GM12872 (cell line): ENCODE results near the gene YIF1A.

Experiments used
- CTCF ChIP-seq: IDR thresholded peaks from 3 replicates; pipeline ENCODE4 v1.5.1; 2011; ENCODE audit warnings: low read depth, mild to moderate bottlenecking, low read length, moderate library complexity; ENCODE audit not compliant: insufficient read depth

Gene YIF1A

DNA sequence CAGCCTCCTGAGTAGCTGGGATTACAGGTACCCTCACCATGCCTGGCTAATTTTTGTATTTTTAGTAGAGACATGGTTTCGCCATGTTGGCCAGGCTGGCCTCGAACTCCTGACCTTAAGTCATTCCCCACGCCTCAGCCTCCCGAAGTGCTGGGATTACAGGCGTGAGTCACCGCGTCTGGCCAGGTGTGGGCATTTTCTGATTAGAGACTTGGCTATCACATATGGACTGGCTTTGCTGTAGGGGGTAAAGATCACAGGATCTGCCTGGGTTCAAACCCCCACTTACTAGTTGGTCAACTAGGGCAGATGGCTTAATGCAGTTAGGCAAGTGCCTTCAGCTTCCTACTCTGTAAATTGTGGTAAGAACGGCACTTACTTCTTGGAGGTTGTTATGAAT is 21.4 kb upstream of the YIF1A start:
- TF ChIP-seq CTCF = no peak

- no peak for TF ChIP-seq CTCF
These were observed 20.5 kb upstream of the YIF1A start for GRCh38 chr11:66309475-66309874.

DNA sequence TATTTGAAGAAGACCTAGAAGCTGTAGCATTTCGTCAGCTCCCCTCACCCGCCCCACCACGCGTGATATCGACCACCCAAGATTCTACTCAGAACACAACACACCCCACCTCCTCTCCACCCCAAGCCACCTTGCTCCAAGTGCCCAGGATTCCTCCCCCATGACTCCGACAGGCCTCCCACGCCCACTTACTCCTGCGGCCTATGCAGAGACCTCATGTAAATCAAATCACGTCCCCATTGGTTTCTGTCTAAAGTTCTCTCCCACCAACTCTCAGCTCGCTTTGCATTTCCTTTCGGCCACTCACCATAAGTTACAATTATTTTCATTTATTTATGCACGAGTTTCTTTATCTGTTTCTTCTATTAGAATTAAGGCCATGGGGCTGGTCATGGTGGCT is 13.7 kb upstream of the YIF1A start:
- no peak for TF ChIP-seq CTCF

- no peak for TF ChIP-seq CTCF
These were observed 10.2 kb upstream of the YIF1A start for GRCh38 chr11:66299186-66299585.

DNA sequence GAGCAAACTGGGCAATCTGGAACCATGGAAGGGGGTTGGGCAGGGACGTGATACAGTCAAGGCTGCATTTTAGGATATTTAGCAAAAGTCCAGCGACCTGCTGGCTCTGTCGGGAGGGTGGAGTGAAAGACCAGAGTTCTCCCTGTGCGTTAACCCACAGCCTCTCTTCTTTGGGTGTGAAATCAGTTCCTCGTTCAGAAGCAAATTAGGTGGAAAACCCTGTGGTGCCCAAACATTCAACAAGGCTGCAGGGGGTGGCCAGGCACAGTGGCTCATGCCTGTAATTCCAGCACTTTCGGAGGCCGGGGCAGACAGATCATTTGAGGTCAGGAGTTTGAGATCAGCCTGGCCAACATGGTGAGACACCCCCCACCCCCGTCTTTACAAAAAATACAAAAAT is 8.7 kb upstream of the YIF1A start:
- TF ChIP-seq CTCF = no peak

GRCh38 chr11:66294626-66295620 is 6.0 kb upstream of the YIF1A start:
- no peak for TF ChIP-seq CTCF

DNA sequence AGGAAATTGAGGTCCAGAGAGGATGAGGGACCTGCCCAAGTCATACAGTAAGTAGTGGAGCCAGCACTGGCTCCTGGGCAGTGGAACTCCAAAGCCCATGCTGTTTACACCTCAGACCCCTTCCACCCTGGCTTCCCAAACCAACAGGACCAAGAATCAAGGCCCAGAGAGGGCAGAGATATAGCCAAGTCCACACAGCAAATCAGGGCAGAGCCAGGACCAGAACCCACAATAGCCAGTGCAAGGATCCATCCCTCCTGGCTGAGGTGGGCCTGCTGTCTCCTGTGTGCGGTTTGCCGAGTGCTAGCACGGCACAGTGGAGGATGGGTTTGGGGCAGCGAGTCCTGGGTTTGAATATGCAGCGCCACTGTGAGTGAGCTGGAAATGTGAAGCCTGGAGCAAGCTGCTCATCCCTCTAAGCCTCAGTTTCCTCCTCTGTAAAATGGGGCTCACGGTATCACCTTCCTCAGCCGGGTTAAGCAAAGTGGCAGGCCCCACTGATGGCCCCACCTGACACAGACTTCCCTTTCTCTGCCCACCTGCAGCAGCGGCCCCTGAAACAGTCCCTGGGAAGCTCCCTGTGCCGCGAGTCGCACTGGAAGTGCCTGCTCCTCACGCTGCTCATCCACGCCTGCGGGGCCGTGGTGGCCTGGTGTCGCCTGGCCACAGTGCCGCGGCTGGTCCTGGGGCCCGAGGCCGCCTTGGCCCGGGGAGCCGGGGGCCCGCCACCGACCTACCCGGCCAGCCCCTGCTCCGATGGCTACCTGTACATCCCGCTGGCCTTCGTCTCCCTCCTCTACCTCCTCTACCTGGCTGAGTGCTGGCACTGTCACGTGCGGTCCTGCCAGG is 5.1 kb upstream of the YIF1A start:
- no peak for TF ChIP-seq CTCF
